IPS-NIHi7 (cell line): ENCODE data around the gene SERTAD4.
"Not testable (repeated sequence)": the region's sequence is repeated elsewhere in the genome, so short reads cannot be mapped to it uniquely, and the experiment has no call there.

ENCODE experiments used
- DNase-seq: peaks from one replicate; pipeline ENCODE4 v3.0.0; 2012; ENCODE audit warnings: mixed read lengths; ENCODE audit errors: extremely low spot score

SERTAD4 gene

GRCh38 chr1:210259561-210259960 is 27.0 kb downstream of the SERTAD4 start:
- no peak for DNase-seq

- DNase-seq: no peak
Observed at GRCh38 chr1:210260096-210260495, 27.5 kb downstream of the SERTAD4 start.

- DNase-seq: no peak
Observed at GRCh38 chr1:210262167-210262896, 29.7 kb downstream of the SERTAD4 start.

DNA sequence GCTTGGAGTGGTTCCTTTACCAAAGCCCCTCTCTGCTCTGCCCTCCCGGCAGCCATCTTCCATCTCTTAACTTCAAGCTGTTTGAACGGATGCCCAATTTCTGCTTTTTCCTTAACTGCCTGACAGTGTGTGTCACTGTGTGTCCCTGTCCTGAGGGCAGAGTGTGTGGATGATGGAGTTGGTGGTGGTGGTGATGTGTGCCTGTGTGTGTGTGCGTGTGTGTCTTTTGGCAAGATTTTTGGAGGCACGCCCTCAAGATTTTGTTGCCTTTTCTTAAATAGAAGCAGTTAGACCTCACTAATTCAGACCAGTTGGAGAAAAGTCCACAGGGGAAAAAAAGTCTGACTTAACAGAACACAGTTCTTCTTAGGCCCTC is 30.3 kb downstream of the SERTAD4 start:
- no peak for DNase-seq

DNA sequence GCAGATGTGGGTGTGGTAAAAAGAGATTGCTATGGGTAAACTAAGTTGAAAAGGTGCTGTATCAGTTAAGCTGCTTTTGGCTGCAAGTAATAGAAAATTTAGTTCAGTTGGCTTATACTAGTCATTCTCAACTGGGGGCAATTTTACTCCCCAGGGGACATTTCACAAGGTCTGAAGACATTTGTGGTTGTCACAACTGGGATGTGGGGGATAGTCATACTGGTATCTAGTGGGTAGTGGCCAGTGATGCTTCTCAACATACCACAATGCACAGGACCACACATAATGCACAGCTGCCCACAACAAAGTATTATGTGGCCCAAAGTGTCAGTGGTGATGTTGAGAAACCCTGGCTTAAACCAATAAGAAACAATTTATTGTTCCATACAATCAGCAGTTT is 31.4 kb downstream of the SERTAD4 start:
- no peak for DNase-seq

GRCh38 chr1:210264496-210265380 is 32.1 kb downstream of the SERTAD4 start:
- peak; percentile 58 for DNase-seq

DNA sequence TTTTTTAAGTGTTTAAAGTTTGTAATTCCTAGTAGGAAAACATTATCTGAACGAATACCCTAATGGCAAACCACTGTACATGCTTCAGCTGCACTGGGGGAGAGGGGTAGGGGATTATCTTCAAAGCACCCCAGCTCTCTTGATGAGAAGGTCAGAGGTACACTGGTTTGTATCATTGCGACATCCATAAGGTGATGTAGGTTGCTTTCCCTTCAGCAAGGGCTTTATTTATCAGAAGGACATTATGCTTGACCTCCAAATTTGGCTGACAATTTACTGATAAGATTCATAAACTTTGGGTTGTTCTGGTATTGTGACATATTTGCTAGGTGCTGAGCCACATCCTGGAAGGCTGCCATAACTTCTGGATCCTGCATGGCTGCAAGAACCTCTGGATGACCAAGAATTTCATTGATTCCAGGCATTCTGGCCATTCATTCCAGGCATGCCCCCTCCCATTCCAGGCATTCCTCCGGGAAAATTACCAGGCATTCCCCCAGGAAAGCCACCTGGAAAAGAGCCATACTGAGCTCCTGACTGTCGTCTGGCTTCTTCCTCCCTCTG is 32.9 kb downstream of the SERTAD4 start:
- DNase-seq: not testable (repeated sequence)

DNA sequence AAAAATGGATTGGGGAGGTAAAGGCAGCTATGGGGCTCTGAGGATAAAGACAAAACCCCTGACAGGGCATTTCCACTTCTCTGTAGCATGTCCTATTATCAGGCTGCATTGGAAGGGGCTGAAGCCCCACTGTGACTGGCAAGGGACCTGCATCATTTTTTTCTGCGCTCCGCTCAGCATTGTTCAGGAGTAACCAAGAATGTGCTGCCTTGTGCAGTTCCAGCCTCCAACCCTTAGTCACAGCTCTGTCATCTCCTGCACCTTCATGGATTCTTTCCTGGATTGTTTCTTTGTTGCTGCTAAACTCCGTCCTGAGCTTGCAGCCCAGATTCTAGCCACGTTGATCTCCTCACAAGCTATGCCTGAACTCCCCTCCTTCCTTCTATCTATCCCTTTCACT is 37.4 kb downstream of the SERTAD4 start:
- DNase-seq: no peak

DNA sequence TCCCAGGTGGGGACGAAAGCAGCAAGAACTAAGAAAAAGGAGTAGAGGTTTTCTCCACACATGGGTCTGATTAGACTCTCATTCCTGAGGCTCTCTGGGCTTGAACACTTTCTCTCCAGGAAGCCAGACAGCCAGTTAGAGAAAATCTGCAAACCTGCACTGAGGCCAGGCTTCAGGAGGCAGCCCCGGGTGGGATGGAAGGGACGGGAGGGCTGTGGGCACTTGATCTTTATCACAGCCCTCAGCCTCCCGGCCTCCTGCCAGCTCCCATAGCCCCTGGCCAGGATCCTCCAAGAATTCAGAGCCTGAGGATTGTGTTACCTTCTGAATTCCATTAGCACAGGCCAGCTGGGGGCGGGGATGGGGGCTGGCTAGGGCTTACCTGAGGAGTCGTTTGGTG is 40.1 kb downstream of the SERTAD4 start:
- DNase-seq: peak; percentile 73

DNA sequence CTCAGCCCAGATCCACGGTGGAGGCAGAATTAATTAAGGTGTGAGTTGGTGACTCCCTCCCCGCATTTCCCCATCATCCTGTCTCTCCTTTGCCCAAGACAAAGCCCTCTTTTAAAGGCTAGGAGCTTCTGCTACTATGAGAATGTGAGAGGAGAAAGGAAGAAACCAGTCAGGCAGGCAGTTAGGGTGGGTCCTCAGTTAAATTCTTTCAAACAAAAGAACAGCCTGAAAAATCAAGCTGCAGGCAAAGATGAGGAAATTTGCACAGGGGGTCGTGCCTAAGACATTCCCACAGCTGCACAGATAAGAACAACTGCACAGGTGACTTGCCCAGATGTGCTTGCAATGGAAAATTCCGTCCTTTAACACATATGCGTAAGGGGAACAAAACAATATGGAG is 47.6 kb downstream of the SERTAD4 start:
- no peak for DNase-seq

- DNase-seq: no peak
Observed at GRCh38 chr1:210288116-210288515, 55.5 kb downstream of the SERTAD4 start.

- DNase-seq: no peak
Observed at GRCh38 chr1:210289248-210289647, 56.7 kb downstream of the SERTAD4 start.

- DNase-seq: no peak
Observed at GRCh38 chr1:210291081-210291764, 58.6 kb downstream of the SERTAD4 start.

DNA sequence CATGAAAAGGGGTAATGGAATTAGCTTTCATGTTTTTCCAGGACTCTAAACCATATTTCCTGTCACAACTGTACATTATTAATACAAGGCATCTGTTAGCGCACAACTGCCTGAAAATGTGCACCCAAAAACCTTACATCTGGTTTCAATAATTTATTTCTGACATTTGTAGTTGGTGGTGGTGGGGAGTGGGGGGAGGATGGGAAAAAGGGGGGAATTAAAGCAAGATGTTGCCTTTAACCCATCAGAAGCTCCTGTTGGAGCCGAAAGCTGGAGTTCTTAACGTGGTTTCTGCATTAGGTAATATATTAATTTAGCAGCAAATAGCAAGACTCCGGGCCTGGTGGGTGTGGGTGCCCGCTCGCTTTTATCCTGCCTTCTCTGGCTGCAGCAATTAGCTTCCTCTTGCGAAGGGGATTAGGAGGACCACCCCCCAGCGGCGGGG is 59.2 kb downstream of the SERTAD4 start:
- DNase-seq: no peak

- peak; percentile 91 for DNase-seq
Observed at GRCh38 chr1:210292231-210292871, 59.8 kb downstream of the SERTAD4 start.

GRCh38 chr1:210293171-210293607 is 60.6 kb downstream of the SERTAD4 start:
- DNase-seq: no peak

GRCh38 chr1:210294999-210295745 is 62.6 kb downstream of the SERTAD4 start:
- peak; percentile 62 for DNase-seq
